ENCODE results near the gene C7orf25. TPM values are rescaled to one million over a fixed set of nuclear protein-coding genes. Genes with fewer than 3 reads are reported as not detected.

C7orf25 gene
- total and polyA plus RNA-seq, 2 of the 13 experiments (the other 11 are each of a cell fraction or from before 2014, with no cell fraction given), result 0.37 to 1.3 TPM

- TF ChIP-seq, protein P1, sequence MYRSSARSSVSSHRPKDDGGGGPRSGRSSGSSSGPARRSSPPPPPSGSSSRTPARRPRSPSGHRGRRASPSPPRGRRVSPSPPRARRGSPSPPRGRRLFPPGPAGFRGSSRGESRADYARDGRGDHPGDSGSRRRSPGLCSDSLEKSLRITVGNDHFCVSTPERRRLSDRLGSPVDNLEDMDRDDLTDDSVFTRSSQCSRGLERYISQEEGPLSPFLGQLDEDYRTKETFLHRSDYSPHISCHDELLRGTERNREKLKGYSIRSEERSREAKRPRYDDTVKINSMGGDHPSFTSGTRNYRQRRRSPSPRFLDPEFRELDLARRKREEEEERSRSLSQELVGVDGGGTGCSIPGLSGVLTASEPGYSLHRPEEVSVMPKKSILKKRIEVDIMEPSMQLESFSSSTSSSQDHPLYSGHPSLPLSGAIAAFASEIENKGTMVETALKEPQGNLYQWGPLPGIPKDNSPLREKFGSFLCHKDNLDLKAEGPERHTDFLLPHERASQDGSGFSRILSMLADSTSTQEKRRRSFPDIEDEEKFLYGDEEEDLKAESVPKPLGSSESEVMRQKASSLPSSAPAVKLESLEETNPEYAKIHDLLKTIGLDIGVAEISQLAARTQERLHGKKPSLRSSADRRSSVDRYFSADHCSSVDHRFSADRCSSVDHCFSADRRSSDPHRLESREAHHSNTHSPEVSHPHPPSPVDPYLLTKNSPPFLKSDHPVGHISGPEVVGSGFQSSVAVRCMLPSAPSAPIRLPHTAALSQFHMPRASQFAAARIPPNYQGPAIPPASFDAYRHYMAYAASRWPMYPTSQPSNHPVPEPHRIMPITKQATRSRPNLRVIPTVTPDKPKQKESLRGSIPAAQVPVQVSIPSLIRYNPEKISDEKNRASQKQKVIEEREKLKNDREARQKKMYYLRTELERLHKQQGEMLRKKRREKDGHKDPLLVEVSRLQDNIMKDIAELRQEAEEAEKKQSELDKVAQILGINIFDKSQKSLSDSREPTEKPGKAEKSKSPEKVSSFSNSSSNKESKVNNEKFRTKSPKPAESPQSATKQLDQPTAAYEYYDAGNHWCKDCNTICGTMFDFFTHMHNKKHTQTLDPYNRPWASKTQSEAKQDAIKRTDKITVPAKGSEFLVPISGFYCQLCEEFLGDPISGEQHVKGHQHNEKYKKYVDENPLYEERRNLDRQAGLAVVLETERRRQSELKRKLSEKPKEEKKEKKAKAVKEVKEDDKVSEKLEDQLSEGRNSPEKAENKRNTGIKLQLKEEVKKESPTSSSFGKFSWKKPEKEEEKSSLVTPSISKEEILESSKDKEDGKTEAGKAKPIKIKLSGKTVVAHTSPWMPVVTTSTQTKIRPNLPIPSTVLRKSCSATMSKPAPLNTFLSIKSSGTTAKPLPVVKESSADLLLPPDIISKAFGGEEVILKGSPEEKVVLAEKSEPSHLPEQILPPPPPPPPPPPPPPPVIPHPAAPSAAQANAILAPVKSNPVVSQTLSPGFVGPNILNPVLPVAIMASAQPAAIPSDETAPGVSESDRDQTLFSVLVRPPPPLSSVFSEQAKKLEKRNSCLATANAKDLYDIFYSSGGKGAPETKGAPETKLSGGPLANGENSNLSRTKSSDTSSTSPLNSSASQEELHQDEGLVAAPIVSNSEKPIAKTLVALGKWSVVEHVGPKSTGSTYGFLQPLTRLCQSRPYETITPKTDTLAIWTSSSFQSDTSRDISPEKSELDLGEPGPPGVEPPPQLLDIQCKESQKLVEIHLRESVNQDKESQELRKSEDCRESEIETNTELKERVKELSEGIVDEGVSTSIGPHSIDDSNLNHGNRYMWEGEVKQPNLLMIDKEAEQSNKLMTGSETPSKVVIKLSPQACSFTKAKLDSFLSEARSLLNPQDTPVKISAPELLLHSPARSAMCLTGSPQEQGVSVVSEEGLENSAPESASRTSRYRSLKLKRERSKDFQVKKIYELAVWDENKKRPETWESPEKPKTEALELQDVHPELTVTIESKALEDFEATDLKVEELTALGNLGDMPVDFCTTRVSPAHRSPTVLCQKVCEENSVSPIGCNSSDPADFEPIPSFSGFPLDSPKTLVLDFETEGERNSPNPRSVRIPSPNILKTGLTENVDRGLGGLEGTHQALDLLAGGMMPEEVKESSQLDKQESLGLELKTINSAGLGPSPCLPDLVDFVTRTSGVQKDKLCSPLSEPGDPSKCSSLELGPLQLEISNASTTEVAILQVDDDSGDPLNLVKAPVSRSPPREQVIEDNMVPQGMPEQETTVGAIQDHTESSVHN (CRISPR knock-in tag; IDR thresholded peaks at IDR 0.05), result no peak
- TF ChIP-seq, protein P2, sequence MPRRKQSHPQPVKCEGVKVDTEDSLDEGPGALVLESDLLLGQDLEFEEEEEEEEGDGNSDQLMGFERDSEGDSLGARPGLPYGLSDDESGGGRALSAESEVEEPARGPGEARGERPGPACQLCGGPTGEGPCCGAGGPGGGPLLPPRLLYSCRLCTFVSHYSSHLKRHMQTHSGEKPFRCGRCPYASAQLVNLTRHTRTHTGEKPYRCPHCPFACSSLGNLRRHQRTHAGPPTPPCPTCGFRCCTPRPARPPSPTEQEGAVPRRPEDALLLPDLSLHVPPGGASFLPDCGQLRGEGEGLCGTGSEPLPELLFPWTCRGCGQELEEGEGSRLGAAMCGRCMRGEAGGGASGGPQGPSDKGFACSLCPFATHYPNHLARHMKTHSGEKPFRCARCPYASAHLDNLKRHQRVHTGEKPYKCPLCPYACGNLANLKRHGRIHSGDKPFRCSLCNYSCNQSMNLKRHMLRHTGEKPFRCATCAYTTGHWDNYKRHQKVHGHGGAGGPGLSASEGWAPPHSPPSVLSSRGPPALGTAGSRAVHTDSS (CRISPR knock-in tag; conservative IDR thresholded peaks at IDR 0.05), result no peak
- TF ChIP-seq HCFC1 (IDR thresholded peaks at IDR 0.05; ENCODE audit: low read depth, low read length) (peak; percentile 92), RAD51 (IDR thresholded peaks at IDR 0.05; ENCODE audit: borderline replicate concordance) (no peak), ZNF747 (CRISPR knock-in tag; IDR thresholded peaks at IDR 0.05; ENCODE audit: borderline replicate concordance) (peak; percentile 74; the same call in 1 of the 2 replicates), ELF4 (CRISPR knock-in tag; IDR thresholded peaks at IDR 0.05; ENCODE audit: borderline replicate concordance) (peak; percentile 68; the same call in 1 of the 2 replicates), ZBTB10 (CRISPR knock-in tag; IDR thresholded peaks at IDR 0.05; ENCODE audit: borderline replicate concordance) (no peak), MED1 (CRISPR knock-in tag; IDR thresholded peaks at IDR 0.05) (no peak), ZNF251 (CRISPR knock-in tag; IDR thresholded peaks at IDR 0.05) (no peak), RORA (CRISPR knock-in tag; IDR thresholded peaks at IDR 0.05) (no peak), FOXA3 (CRISPR knock-in tag; IDR thresholded peaks at IDR 0.05) (peak; percentile 20; the same call in 1 of the 2 replicates), ZNF343 (CRISPR knock-in tag; IDR thresholded peaks at IDR 0.05) (no peak)
- TF ChIP-seq, protein P3, sequence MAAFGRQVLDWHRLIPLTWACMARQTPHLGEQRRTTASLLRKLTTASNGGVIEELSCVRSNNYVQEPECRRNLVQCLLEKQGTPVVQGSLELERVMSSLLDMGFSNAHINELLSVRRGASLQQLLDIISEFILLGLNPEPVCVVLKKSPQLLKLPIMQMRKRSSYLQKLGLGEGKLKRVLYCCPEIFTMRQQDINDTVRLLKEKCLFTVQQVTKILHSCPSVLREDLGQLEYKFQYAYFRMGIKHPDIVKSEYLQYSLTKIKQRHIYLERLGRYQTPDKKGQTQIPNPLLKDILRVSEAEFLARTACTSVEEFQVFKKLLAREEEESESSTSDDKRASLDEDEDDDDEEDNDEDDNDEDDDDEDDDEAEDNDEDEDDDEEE (CRISPR knock-in tag; IDR thresholded peaks at IDR 0.05), result no peak
Measured at GRCh38 chr7:42931834-42932651, 20.2 kb upstream of the C7orf25 start, which contains the start of the genes MRPL32 and PSMA2 (continued).
